Endodermal cell (in vitro differentiated cells): ENCODE results near the gene ADCY4. TPM values are rescaled to one million over a fixed set of nuclear protein-coding genes. Genes with fewer than 3 reads are reported as not detected.

Experiments used
- DNase-seq: peaks from one replicate; pipeline ENCODE4 v3.0.0-alpha.2; 2017
- H3K27ac ChIP-seq: 2 replicates; pipeline ENCODE4 v1.5.1; 2013; ENCODE audit warnings: mild to moderate bottlenecking, low read depth, low read length, moderate library complexity
- H3K27me3 ChIP-seq: 2 replicates; pipeline ENCODE4 v1.6.1; 2013; ENCODE audit warnings: mild to moderate bottlenecking, low read length, moderate library complexity; ENCODE audit not compliant: insufficient read depth, control insufficient read depth, poor library complexity, severe bottlenecking
- H3K36me3 ChIP-seq: 2 replicates; pipeline ENCODE4 v1.7.0; 2013; ENCODE audit warnings: mild to moderate bottlenecking, low read length, moderate library complexity; ENCODE audit not compliant: control insufficient read depth, insufficient read depth
- H3K4me1 ChIP-seq: one replicate; pipeline ENCODE4 v1.7.0; 2013; ENCODE audit warnings: low read length; ENCODE audit not compliant: control insufficient read depth, insufficient read depth
- H3K4me3 ChIP-seq: 2 replicates; pipeline ENCODE4 v1.5.1; 2013; ENCODE audit warnings: mild to moderate bottlenecking, low read length, moderate library complexity
- H3K9ac ChIP-seq: 2 replicates; pipeline ENCODE4 v1.6.1; 2013; ENCODE audit warnings: mild to moderate bottlenecking, low read length, moderate library complexity; ENCODE audit not compliant: poor library complexity, severe bottlenecking; ENCODE audit errors: extremely low read depth
- H3K9me3 ChIP-seq: 2 replicates; pipeline ENCODE4 v1.6.1; 2013; ENCODE audit warnings: mild to moderate bottlenecking, low read length, moderate library complexity; ENCODE audit not compliant: control insufficient read depth
- H3K27ac Mint-ChIP-seq: 2 replicates; pipeline ENCODE4 v1.8.0; 2020; ENCODE audit warnings: mixed read lengths
- H3K27me3 Mint-ChIP-seq: 2 replicates; pipeline ENCODE4 v1.8.0; 2021; ENCODE audit warnings: mild to moderate bottlenecking, mixed read lengths; ENCODE audit not compliant: insufficient read depth
- H3K36me3 Mint-ChIP-seq: 2 replicates; pipeline ENCODE4 v1.8.0; 2020; ENCODE audit warnings: low read depth, mixed read lengths
- H3K4me1 Mint-ChIP-seq: 2 replicates; pipeline ENCODE4 v1.8.0; 2020; ENCODE audit warnings: mixed read lengths
- H3K4me3 Mint-ChIP-seq: 2 replicates; pipeline ENCODE4 v1.8.0; 2020; ENCODE audit warnings: mild to moderate bottlenecking, moderate library complexity, mixed read lengths
- H3K9me3 Mint-ChIP-seq: 2 replicates; pipeline ENCODE4 v1.8.0; 2020; ENCODE audit warnings: mild to moderate bottlenecking, mixed read lengths
- CTCF ChIP-seq: fragments of 200-600 bp; sonication (generic); conservative IDR thresholded peaks from 2 replicates; pipeline ENCODE4 v1.5.0; 2021; ENCODE audit warnings: antibody characterized with exemption, mild to moderate bottlenecking
- WGBS, 2 experiments: methylation state at CpG; one replicate each; pipeline versions ENCODE4 v1.1.5 to v1.1.7; 2013; ENCODE audit warnings: missing lambda C conversion rate in 2 of 2, mixed read lengths in 1 of 2; ENCODE audit not compliant: insufficient coverage in 1 of 2, insufficient read length in 1 of 2; 5-methylcytosine and 5-hydroxymethylcytosine counted together
- total RNA-seq, 2 donors: library from RNA; stranded (reverse); fragmentation: NEBNext Ultra II Directional in 1 of 2; extraction: Animal tissue kit (Norgen Biotek cat#: 25700) in 1 of 2; gene quantifications; 2 replicates in 1 of 2; 3 replicates in 1 of 2; pipeline ENCODE4 v1.2.1, GENCODE V29; 2021

The ADCY4 gene
- total RNA-seq, 2 donors from 2014 or later = not detected

GRCh38 chr14:24361326-24361725 is 26.5 kb upstream of the ADCY4 start:
- Histone ChIP-seq H3K36me3 (no peaks in the 10 kb centered on the region), H3K27me3 (peaks cover 49% of the 10 kb centered on the region), H3K9me3 (peaks cover 8% of the 10 kb centered on the region), H3K4me3 (no peak overlapping the region), H3K4me1 (no peaks in the 10 kb centered on the region), H3K27ac (no peak overlapping the region), H3K9ac (no peak overlapping the region)
- no peaks in the 10 kb centered on the region for H3K36me3 Mint-ChIP-seq
- H3K27me3 Mint-ChIP-seq = peaks cover 66% of the 10 kb centered on the region
- DNase-seq = peak; percentile 25
- 81% methylated on average over 2 of the region's 2 CpGs; no CpG with 5 or more reads in 1 of the 2 experiments for WGBS, 2 experiments
- peaks cover 6% of the 10 kb centered on the region for H3K9me3 Mint-ChIP-seq
- no peak for TF ChIP-seq CTCF
- no peak overlapping the region for H3K27ac Mint-ChIP-seq
- H3K4me1 Mint-ChIP-seq = peaks cover 7% of the 10 kb centered on the region
- H3K4me3 Mint-ChIP-seq = no peak overlapping the region

GRCh38 chr14:24360281-24360680 is 25.4 kb upstream of the ADCY4 start:
- Histone ChIP-seq H3K9me3 (peaks cover 8% of the 10 kb centered on the region), H3K9ac (no peak overlapping the region), H3K4me3 (no peak overlapping the region), H3K4me1 (no peaks in the 10 kb centered on the region), H3K36me3 (no peaks in the 10 kb centered on the region), H3K27me3 (peaks cover 49% of the 10 kb centered on the region), H3K27ac (no peak overlapping the region)
- DNase-seq = no peak
- H3K9me3 Mint-ChIP-seq = peaks cover 6% of the 10 kb centered on the region
- H3K36me3 Mint-ChIP-seq = no peaks in the 10 kb centered on the region
- no peak for TF ChIP-seq CTCF
- 85 to 96% methylated on average over 3 of the region's 3 CpGs for WGBS, 2 experiments
- peaks cover 68% of the 10 kb centered on the region for H3K27me3 Mint-ChIP-seq
- H3K4me1 Mint-ChIP-seq = no peaks in the 10 kb centered on the region
- H3K4me3 Mint-ChIP-seq = no peak overlapping the region
- no peak overlapping the region for H3K27ac Mint-ChIP-seq

- Mint-ChIP-seq H3K4me3 (no peak overlapping the region), H3K27me3 (peaks cover 74% of the 10 kb centered on the region), H3K9me3 (peaks cover 6% of the 10 kb centered on the region), H3K36me3 (no peaks in the 10 kb centered on the region), H3K4me1 (no peaks in the 10 kb centered on the region), H3K27ac (no peak overlapping the region)
- no peaks in the 10 kb centered on the region for H3K36me3 ChIP-seq
- no peak overlapping the region for H3K27ac ChIP-seq
- H3K9ac ChIP-seq = no peak overlapping the region
- WGBS, 2 experiments = 83% methylated on average over 2 to 4 of the region's 4 CpGs
- TF ChIP-seq CTCF = no peak
- peaks cover 55% of the 10 kb centered on the region for H3K27me3 ChIP-seq
- no peak for DNase-seq
- no peaks in the 10 kb centered on the region for H3K4me1 ChIP-seq
- H3K4me3 ChIP-seq = no peak overlapping the region
- H3K9me3 ChIP-seq = peaks cover 8% of the 10 kb centered on the region
Observed at GRCh38 chr14:24356208-24356607, 21.3 kb upstream of the ADCY4 start.
